Measurements from ENCODE around the gene CDK6. TPM values are rescaled to one million over a fixed set of nuclear protein-coding genes. Genes with fewer than 3 reads are reported as not detected.
A peak's percentile ranks its signal among the peaks of the same experiment; 100 is the strongest.

Gene CDK6
- total and polyA plus RNA-seq, 10 of the 15 experiments (the other 5 are each of a cell fraction or from before 2014, with no cell fraction given): 8.0 to 118 (median 45.8) TPM

GRCh38 chr7:92641921-92642511 is 194.4 kb downstream of the CDK6 start (continued):
- TF ChIP-seq E4F1 (IDR thresholded peaks at IDR 0.05; ENCODE audit: borderline replicate concordance, partially characterized antibody) (no peak), RELB (IDR thresholded peaks at IDR 0.05; ENCODE audit: low read depth) (peak; percentile 93), RB1 (IDR thresholded peaks at IDR 0.05; ENCODE audit: borderline replicate concordance) (no peak), NRF1 (conservative IDR thresholded peaks at IDR 0.05; ENCODE audit: low read depth, low read length) (no peak), KDM1A (IDR thresholded peaks at IDR 0.05; ENCODE audit: borderline replicate concordance) (no peak), RAD21 (IDR thresholded peaks at IDR 0.05; ENCODE audit: insufficient read depth, low read depth, low read length) (0 out of 2 replicates have a peak, but pooled peaks have one; percentile 4), MYB (IDR thresholded peaks at IDR 0.05; ENCODE audit: borderline replicate concordance, low read depth, low read length) (no peak), WRNIP1 (IDR thresholded peaks at IDR 0.05; ENCODE audit: borderline replicate concordance, low read depth, low read length) (no peak), POLR2AphosphoS5 (IDR thresholded peaks at IDR 0.05; ENCODE audit: low read length) (no peak), GATAD2B (conservative IDR thresholded peaks at IDR 0.05; ENCODE audit: low read depth) (peak; percentile 81), RCOR1 (conservative IDR thresholded peaks at IDR 0.05; ENCODE audit: low read depth, low read length) (no peak), DPF2 (IDR thresholded peaks at IDR 0.05) (peak; percentile 98), ZBTB4 (CRISPR knock-in tag; IDR thresholded peaks at IDR 0.05) (no peak), ASH2L (IDR thresholded peaks at IDR 0.05; ENCODE audit: borderline replicate concordance, low read depth) (no peak), E2F4 (IDR thresholded peaks at IDR 0.05; ENCODE audit: low read depth, low read length) (no peak), STAT3 (IDR thresholded peaks at IDR 0.05; ENCODE audit: low read depth, low read length) (no peak), ZNF207 (IDR thresholded peaks at IDR 0.05; ENCODE audit: borderline replicate concordance) (no peak), BMI1 (IDR thresholded peaks at IDR 0.05; ENCODE audit: borderline replicate concordance) (peak; percentile 41; the same call in 1 of the 2 replicates), KAT2A (conservative IDR thresholded peaks at IDR 0.05; ENCODE audit: control insufficient read depth, low read depth, low read length) (no peak)
- TF ChIP-seq, protein P1, sequence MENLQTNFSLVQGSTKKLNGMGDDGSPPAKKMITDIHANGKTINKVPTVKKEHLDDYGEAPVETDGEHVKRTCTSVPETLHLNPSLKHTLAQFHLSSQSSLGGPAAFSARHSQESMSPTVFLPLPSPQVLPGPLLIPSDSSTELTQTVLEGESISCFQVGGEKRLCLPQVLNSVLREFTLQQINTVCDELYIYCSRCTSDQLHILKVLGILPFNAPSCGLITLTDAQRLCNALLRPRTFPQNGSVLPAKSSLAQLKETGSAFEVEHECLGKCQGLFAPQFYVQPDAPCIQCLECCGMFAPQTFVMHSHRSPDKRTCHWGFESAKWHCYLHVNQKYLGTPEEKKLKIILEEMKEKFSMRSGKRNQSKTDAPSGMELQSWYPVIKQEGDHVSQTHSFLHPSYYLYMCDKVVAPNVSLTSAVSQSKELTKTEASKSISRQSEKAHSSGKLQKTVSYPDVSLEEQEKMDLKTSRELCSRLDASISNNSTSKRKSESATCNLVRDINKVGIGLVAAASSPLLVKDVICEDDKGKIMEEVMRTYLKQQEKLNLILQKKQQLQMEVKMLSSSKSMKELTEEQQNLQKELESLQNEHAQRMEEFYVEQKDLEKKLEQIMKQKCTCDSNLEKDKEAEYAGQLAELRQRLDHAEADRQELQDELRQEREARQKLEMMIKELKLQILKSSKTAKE (IDR thresholded peaks at IDR 0.05; ENCODE audit: low read depth, poor library complexity, severe bottlenecking): peak; percentile 81

Data from GM12878 (cell line).